ENCODE results near the gene LGALS1.

Gene LGALS1

GRCh38 chr22:37628830-37629229 lies 46.6 kb upstream of the LGALS1 start:
- no peak for TF ChIP-seq CTCF (IDR thresholded peaks at IDR 0.05; ENCODE audit: borderline replicate concordance, control extremely low read depth, extremely low read depth, insufficient read depth, missing control alignments)
- in situ Hi-C loops (cut with MboI; ENCODE audit: low sequenced_read_pairs, unreplicated experiment) = no loop called here
- no peak for DNase-seq (ENCODE audit: low spot score)

- in situ Hi-C loops (cut with MboI; ENCODE audit: low sequenced_read_pairs, unreplicated experiment) = no loop called here
- TF ChIP-seq CTCF (IDR thresholded peaks at IDR 0.05; ENCODE audit: borderline replicate concordance, control extremely low read depth, extremely low read depth, insufficient read depth, missing control alignments) = no peak
- no peak for DNase-seq (ENCODE audit: low spot score)
These were observed 45.5 kb upstream of the LGALS1 start for GRCh38 chr22:37629928-37630327.

- no peak for DNase-seq (ENCODE audit: low spot score)
- TF ChIP-seq CTCF (IDR thresholded peaks at IDR 0.05; ENCODE audit: borderline replicate concordance, control extremely low read depth, extremely low read depth, insufficient read depth, missing control alignments) = no peak
- in situ Hi-C loops (cut with MboI; ENCODE audit: low sequenced_read_pairs, unreplicated experiment) = no loop called here
These were observed 44.5 kb upstream of the LGALS1 start for GRCh38 chr22:37630839-37631435.

GRCh38 chr22:37631448-37632173 lies 43.8 kb upstream of the LGALS1 start:
- in situ Hi-C loops (cut with MboI; ENCODE audit: low sequenced_read_pairs, unreplicated experiment) = no loop called here
- DNase-seq (ENCODE audit: low spot score) = no peak
- TF ChIP-seq CTCF (IDR thresholded peaks at IDR 0.05; ENCODE audit: borderline replicate concordance, control extremely low read depth, extremely low read depth, insufficient read depth, missing control alignments) = no peak

- in situ Hi-C loops (cut with MboI; ENCODE audit: low sequenced_read_pairs, unreplicated experiment) = no loop called here
- DNase-seq (ENCODE audit: low spot score) = peak; percentile 81
- TF ChIP-seq CTCF (IDR thresholded peaks at IDR 0.05; ENCODE audit: borderline replicate concordance, control extremely low read depth, extremely low read depth, insufficient read depth, missing control alignments) = no peak
These were observed 43.0 kb upstream of the LGALS1 start for GRCh38 chr22:37632174-37633088.

- no peak for TF ChIP-seq CTCF (IDR thresholded peaks at IDR 0.05; ENCODE audit: borderline replicate concordance, control extremely low read depth, extremely low read depth, insufficient read depth, missing control alignments)
- peak; percentile 93 for DNase-seq (ENCODE audit: low spot score)
- in situ Hi-C loops (cut with MboI; ENCODE audit: low sequenced_read_pairs, unreplicated experiment) = no loop called here
These were observed 42.3 kb upstream of the LGALS1 start for GRCh38 chr22:37633089-37633624.
